ENCODE measurements around the gene NT5C.

DNA sequence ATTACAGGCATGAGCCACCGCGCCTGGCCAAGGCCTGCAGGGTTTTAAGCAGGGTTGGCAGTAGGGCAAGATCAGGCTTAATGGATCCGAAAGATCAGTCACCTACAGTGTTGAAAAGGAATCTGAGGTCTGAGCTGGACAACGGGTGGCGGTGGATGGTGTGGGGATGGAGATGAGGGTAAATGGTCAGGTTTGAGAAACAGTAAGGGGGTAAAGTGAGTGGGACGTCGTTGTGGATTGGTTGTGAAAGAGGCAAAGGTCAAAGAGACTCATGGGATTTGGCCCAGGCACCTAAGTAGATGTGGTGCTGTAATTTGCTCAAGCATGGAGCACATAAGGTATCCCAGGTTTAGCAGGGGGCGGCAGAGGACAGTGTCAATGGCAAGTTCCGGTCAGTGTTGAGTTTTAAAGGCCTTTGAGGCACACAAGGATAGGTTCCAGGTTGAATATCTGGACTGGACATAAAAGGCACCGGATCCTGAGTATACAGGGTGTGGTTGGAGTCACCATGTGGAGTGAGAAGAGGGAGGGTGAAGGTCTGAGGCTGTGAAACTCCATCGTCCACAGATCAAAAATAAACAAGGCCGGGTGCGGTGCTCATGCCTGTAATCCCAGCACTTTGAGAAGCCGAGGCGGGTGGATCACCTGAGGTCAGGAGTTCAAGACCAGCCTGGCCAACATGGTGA is 44.9 kb downstream of the NT5C start:
- TF ChIP-seq EZH2 (IDR thresholded peaks at IDR 0.05) (no peak), POLR2AphosphoS5 (IDR thresholded peaks at IDR 0.05; ENCODE audit: borderline replicate concordance, low read depth, low read length) (no peak)

Measured in SK-N-MC (cell line).